ENCODE data around the gene ASNSD1. TPM values are rescaled to one million over a fixed set of nuclear protein-coding genes. Genes with fewer than 3 reads are reported as not detected.

ASNSD1 gene
- total and polyA plus RNA-seq, 4 donors, result 28.0 to 55.8 (median 30.1) TPM

DNA sequence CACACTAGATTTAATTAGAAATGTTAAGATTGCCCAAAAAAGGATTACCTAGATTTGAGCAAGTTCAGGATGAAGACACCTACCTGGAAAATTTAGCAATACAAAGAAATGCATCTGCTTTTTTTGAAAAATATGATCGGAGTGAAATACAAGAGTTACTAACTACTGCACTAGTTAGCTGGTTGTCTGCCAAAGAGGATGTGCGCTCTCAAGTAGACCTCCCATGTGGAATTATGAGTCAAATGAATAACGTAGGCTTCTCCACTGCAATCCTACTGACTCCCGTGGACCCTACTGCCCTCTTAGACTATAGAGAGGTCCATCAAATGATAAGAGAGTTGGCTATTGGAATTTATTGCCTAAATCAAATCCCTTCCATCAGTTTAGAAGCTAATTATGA lies 15.2 kb downstream of the ASNSD1 start:
- DNase-seq, result peak in 1 of 3 donors; percentile 32
- Histone ChIP-seq H3K9ac (ENCODE audit: insufficient read depth in 1 of 2, low read length in 2 of 2) (no peak overlapping the region), H3K4me3 (no peak overlapping the region), H3K9me3 (ENCODE audit: control insufficient read depth in 4 of 4, insufficient read depth in 3 of 4, low read length in 3 of 4) (no peaks in the 10 kb centered on the region), H3K36me3 (ENCODE audit: control insufficient read depth in 4 of 4, insufficient read depth in 4 of 4, low read length in 4 of 4) (peaks cover under 1 to 15% (median 2%) of the 10 kb centered on the region in 4 donors), H3K27me3 (ENCODE audit: control insufficient read depth in 3 of 3, insufficient read depth in 3 of 3, low read length in 2 of 3) (no peaks in the 10 kb centered on the region), H3K27ac (ENCODE audit: low read depth in 1 of 2, low read length in 1 of 2) (no peak overlapping the region), H3K4me1 (ENCODE audit: control insufficient read depth in 5 of 5, insufficient read depth in 5 of 5, low read length in 5 of 5) (peaks cover 0 to 12% (median 3%) of the 10 kb centered on the region in 5 donors)
- WGBS, 2 donors, result 88 to 90% methylated on average over 4 of the region's 4 CpGs
- no peak for ATAC-seq (ENCODE audit: insufficient read depth, low FRiP score)
- TF ChIP-seq, protein P1, sequence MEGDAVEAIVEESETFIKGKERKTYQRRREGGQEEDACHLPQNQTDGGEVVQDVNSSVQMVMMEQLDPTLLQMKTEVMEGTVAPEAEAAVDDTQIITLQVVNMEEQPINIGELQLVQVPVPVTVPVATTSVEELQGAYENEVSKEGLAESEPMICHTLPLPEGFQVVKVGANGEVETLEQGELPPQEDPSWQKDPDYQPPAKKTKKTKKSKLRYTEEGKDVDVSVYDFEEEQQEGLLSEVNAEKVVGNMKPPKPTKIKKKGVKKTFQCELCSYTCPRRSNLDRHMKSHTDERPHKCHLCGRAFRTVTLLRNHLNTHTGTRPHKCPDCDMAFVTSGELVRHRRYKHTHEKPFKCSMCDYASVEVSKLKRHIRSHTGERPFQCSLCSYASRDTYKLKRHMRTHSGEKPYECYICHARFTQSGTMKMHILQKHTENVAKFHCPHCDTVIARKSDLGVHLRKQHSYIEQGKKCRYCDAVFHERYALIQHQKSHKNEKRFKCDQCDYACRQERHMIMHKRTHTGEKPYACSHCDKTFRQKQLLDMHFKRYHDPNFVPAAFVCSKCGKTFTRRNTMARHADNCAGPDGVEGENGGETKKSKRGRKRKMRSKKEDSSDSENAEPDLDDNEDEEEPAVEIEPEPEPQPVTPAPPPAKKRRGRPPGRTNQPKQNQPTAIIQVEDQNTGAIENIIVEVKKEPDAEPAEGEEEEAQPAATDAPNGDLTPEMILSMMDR (IDR thresholded peaks at IDR 0.05; ENCODE audit: control extremely low read depth, extremely low read depth), result no peak

DNA sequence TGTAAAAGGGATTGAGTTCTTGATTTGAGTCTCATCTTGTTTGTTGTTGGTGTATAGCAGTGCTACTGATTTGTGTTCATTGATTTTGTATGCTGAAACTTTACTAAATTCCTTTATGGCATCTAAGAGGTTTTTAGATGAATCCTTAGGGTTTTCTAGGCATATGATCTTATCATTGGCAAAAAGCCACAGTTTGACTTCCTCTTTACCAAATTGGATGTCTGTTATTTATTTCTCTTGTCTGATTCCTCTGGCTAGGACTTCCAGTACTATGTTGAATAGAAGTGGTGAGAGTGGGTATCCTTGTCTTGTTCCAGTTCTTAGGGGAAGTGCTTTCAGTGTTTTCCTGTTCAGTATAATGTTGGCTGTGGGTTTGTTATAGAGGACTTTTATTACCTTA lies 18.0 kb downstream of the ASNSD1 start:
- Histone ChIP-seq H3K27ac (ENCODE audit: low read depth in 1 of 2, low read length in 1 of 2) (no peak overlapping the region), H3K36me3 (ENCODE audit: control insufficient read depth in 4 of 4, insufficient read depth in 4 of 4, low read length in 4 of 4) (peaks cover 0 to 12% (median 2%) of the 10 kb centered on the region in 4 donors), H3K9ac (ENCODE audit: insufficient read depth in 1 of 2, low read length in 2 of 2) (no peak overlapping the region), H3K9me3 (ENCODE audit: control insufficient read depth in 4 of 4, insufficient read depth in 3 of 4, low read length in 3 of 4) (no peaks in the 10 kb centered on the region), H3K4me3 (no peak overlapping the region), H3K27me3 (ENCODE audit: control insufficient read depth in 3 of 3, insufficient read depth in 3 of 3, low read length in 2 of 3) (no peaks in the 10 kb centered on the region), H3K4me1 (ENCODE audit: control insufficient read depth in 5 of 5, insufficient read depth in 5 of 5, low read length in 5 of 5) (peaks cover 0 to 8% (median 3%) of the 10 kb centered on the region in 5 donors)
- TF ChIP-seq, protein P1 (IDR thresholded peaks at IDR 0.05; ENCODE audit: control extremely low read depth, extremely low read depth), result no peak
- DNase-seq (no peak), ATAC-seq (ENCODE audit: insufficient read depth, low FRiP score) (no peak)

DNA sequence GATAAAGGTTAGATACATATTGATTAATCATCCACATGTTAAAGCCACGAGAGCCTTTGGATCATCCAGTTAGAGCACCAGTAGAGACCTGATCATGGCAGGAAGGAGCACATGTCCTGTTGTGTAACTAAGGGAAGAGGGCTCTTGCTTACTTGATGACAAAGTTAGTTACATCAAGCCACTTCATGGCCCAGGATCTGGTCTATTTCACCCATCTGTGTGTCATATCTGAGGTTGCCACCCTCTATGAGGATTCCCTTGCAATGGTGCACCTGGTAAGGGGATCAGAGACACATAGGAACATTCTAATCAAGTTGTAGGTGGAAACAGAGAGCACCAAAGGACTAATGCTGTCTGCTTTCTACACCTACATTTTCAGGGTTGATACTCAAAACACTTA lies 19.9 kb downstream of the ASNSD1 start:
- TF ChIP-seq, protein P1 (IDR thresholded peaks at IDR 0.05; ENCODE audit: control extremely low read depth, extremely low read depth), result no peak
- H3K27ac ChIP-seq (ENCODE audit: low read depth in 1 of 2, low read length in 1 of 2), result no peak overlapping the region
- ATAC-seq (ENCODE audit: insufficient read depth, low FRiP score), result no peak

DNA sequence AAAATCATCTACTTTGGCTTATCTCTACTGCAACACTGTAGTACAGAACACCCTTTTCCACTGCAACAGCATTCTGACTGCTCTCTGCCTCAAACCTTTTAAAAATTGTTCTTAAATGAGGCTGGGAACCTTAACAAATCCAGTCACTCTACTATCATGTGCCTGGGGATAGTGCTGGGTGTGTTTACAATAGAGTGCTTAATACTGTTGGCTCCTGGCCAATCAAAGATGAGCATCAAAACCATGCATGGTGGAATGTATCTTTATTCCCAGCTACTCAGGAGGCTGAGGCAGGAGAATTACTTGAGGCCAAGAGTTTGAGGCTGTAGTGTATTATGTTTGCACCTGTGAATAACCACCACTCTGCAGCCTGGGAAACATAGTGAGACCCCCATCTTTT lies 20.6 kb downstream of the ASNSD1 start:
- Histone ChIP-seq H3K36me3 (ENCODE audit: control insufficient read depth in 4 of 4, insufficient read depth in 4 of 4, low read length in 4 of 4) (peaks cover 0 to 2% (median 0%) of the 10 kb centered on the region in 4 donors), H3K9ac (ENCODE audit: insufficient read depth in 1 of 2, low read length in 2 of 2) (no peak overlapping the region)
- no peak for ATAC-seq (ENCODE audit: insufficient read depth, low FRiP score)

More for the DNA sequence above, 19.9 kb downstream of the ASNSD1 start:
- no peak for DNase-seq
- Histone ChIP-seq H3K27me3 (ENCODE audit: control insufficient read depth in 3 of 3, insufficient read depth in 3 of 3, low read length in 2 of 3) (no peaks in the 10 kb centered on the region), H3K36me3 (ENCODE audit: control insufficient read depth in 4 of 4, insufficient read depth in 4 of 4, low read length in 4 of 4) (peaks cover 0 to 6% (median 2%) of the 10 kb centered on the region in 4 donors), H3K4me3 (no peak overlapping the region), H3K9ac (ENCODE audit: insufficient read depth in 1 of 2, low read length in 2 of 2) (no peak overlapping the region), H3K4me1 (ENCODE audit: control insufficient read depth in 5 of 5, insufficient read depth in 5 of 5, low read length in 5 of 5) (peaks cover 0 to 4% (median 0%) of the 10 kb centered on the region in 5 donors), H3K9me3 (ENCODE audit: control insufficient read depth in 4 of 4, insufficient read depth in 3 of 4, low read length in 3 of 4) (no peaks in the 10 kb centered on the region)
- WGBS, 2 donors, result 72 to 94% methylated on average over 1 of the region's 1 CpG

More for the DNA sequence above, 20.6 kb downstream of the ASNSD1 start:
- Histone ChIP-seq H3K27me3 (ENCODE audit: control insufficient read depth in 3 of 3, insufficient read depth in 3 of 3, low read length in 2 of 3) (no peaks in the 10 kb centered on the region), H3K4me3 (no peak overlapping the region), H3K9me3 (ENCODE audit: control insufficient read depth in 4 of 4, insufficient read depth in 3 of 4, low read length in 3 of 4) (no peaks in the 10 kb centered on the region), H3K4me1 (ENCODE audit: control insufficient read depth in 5 of 5, insufficient read depth in 5 of 5, low read length in 5 of 5) (peaks cover 0 to 4% (median 0%) of the 10 kb centered on the region in 5 donors), H3K27ac (ENCODE audit: low read depth in 1 of 2, low read length in 1 of 2) (no peak overlapping the region)
- DNase-seq, result no peak
- TF ChIP-seq, protein P1 (IDR thresholded peaks at IDR 0.05; ENCODE audit: control extremely low read depth, extremely low read depth), result no peak

Measured in lung (tissue), 12 donors.